Upper lobe of right lung (tissue), 1 donor: Measurements from ENCODE around the gene KIFBP. TPM values are rescaled to one million over a fixed set of nuclear protein-coding genes. Genes with fewer than 3 reads are reported as not detected.

Experiments
- ATAC-seq: fragments of 200-7000 bp; cut with Tn5 transposase; one replicate; pipeline ENCODE4 v1.9.1; 2020; ENCODE audit warnings: mild to moderate bottlenecking, moderate library complexity
- DNase-seq: peaks from one replicate; pipeline ENCODE4 v3.0.0-alpha.2; 2020
- H3K27ac ChIP-seq: fragments of 200-600 bp; one replicate; pipeline ENCODE4 v1.8.0; 2022
- H3K27me3 ChIP-seq: fragments of 200-600 bp; one replicate; pipeline ENCODE4 v1.8.0; 2022; ENCODE audit warnings: mild to moderate bottlenecking
- H3K36me3 ChIP-seq: fragments of 200-600 bp; one replicate; pipeline ENCODE4 v1.8.0; 2022
- H3K4me1 ChIP-seq: fragments of 200-600 bp; one replicate; pipeline ENCODE4 v1.8.0; 2022
- H3K4me3 ChIP-seq: fragments of 200-600 bp; one replicate; pipeline ENCODE4 v1.8.0; 2022; ENCODE audit warnings: mild to moderate bottlenecking
- H3K9me3 ChIP-seq: fragments of 200-600 bp; one replicate; pipeline ENCODE4 v1.8.0; 2022
- CTCF ChIP-seq: fragments of 200-600 bp; IDR thresholded peaks from one replicate; pipeline ENCODE4 v1.8.0; 2022; ENCODE audit warnings: antibody characterized with exemption
- intact Hi-C: fragments of 100-400 bp; cut with DNase I; formaldehyde crosslinking; loops from one replicate; pipeline ENCODE4 v1.11.0; 2022
- total RNA-seq: library from RNA; stranded (reverse); fragmentation: NEBNext Ultra II Directional; extraction: Animal tissue kit (Norgen Biotek cat#: 25700); gene quantifications from one replicate; pipeline ENCODE4 v1.2.1, GENCODE V29; 2021
- donor health status: DM: no; HTN: yes; CAD: no; lungs with severe emphysema.

The KIFBP gene
- total RNA-seq, 1 donor from 2014 or later, result 21.4 TPM

DNA sequence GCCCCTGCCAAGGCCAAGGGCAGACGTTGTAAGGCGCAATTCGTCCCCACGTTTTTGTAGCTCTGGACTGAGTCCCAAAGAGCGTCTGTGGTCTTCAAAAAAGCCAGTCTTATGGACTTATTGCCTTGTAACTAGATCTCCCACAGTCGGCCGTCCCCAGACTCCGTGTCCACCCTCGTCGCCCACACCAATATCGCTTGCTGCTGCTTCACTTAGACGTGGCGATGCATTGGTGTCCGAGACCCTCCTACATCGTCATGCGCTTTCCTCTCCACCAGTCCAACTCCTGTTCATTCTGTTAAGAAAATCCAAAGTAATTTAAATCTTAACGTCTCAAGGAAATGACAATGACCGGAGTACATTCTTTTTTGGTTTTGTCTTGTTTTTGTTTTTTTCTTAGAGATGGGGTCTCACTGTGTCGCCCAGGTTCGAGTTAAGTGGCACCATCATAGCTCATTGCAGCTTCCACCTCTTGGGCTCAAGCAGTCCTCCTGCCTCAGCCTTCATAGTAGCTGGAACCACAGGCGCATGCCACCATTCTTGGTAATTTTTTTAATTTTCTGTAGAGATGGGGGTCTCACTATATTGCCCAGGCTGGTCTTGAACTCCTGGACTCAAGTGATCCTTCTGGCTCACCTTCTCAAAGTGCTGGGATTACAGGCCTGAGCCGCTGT is 851 bp downstream of the KIFBP start:
- Histone ChIP-seq H3K27me3 (no peaks in the 10 kb centered on the region), H3K4me1 (peaks cover 47% of the 10 kb centered on the region), H3K4me3 (peak overlapping the region; percentile 89), H3K9me3 (no peaks in the 10 kb centered on the region), H3K27ac (peak overlapping the region; percentile 83), H3K36me3 (peaks cover 14% of the 10 kb centered on the region)
- no peak for TF ChIP-seq CTCF
- no peak for DNase-seq
- ATAC-seq, result no peak
- intact Hi-C loops, result no loop called here

DNA sequence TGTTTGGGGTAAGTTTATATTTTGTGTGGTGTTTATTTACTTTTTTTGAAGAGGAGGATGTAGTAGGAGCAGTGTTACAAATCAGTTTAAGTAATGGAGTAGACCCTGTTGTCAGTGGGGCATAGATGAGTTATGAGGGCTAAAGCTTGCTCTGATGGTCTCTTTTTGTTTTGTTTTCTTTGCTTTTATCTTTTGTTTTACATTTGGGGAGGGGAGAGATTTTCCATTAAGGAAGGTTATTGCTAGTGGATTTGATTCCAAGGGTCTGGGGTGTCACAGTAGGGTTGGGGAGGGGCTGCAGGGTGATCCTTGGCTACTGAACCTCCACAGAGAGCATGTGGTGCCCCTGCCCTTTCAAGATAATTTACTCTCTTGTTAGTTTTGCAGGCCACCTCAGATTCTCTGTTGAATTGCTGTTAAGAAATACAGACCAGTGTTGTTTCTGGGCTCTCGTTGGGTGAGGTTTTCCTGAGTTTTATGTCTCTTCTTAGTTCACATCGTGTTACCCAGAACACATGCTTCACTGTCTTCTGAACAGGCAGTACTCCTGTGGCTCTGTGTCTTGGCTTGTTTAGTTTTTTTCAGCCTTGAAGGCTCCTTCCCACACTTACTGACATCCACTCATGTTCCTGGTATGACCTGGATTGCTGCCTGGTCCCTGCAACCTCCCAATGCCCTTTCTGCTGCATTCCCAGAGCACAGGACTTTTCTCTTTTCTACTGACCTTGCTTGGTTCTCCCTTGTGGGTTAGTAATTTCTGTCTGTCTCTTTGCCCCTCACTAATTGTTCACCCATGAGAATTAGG is 4.2 kb downstream of the KIFBP start:
- Histone ChIP-seq H3K27me3 (no peaks in the 10 kb centered on the region), H3K36me3 (no peaks in the 10 kb centered on the region), H3K9me3 (no peaks in the 10 kb centered on the region), H3K4me3 (no peak overlapping the region), H3K27ac (peak overlapping the region; percentile 48), H3K4me1 (peaks cover 51% of the 10 kb centered on the region)
- ATAC-seq (peak; percentile 3), DNase-seq (no peak)
- intact Hi-C loops, result no loop called here
- no peak for TF ChIP-seq CTCF

GRCh38 chr10:68997211-68997610 is 8.6 kb downstream of the KIFBP start:
- H3K36me3 ChIP-seq, result peaks cover 16% of the 10 kb centered on the region
- no peaks in the 10 kb centered on the region for H3K9me3 ChIP-seq
- H3K27me3 ChIP-seq, result no peaks in the 10 kb centered on the region
- TF ChIP-seq CTCF, result no peak
- H3K4me3 ChIP-seq, result no peak overlapping the region
- DNase-seq (no peak), ATAC-seq (peak; percentile 72)
- peaks cover 29% of the 10 kb centered on the region for H3K4me1 ChIP-seq
- H3K27ac ChIP-seq, result no peak overlapping the region
- intact Hi-C loops, result no loop called here

GRCh38 chr10:69004821-69005220 is 16.2 kb downstream of the KIFBP start:
- no peaks in the 10 kb centered on the region for H3K4me1 ChIP-seq
- H3K36me3 ChIP-seq, result peaks cover 53% of the 10 kb centered on the region
- H3K9me3 ChIP-seq, result no peaks in the 10 kb centered on the region
- intact Hi-C loops, result loop anchor here (5.0 kb wide), 1 partner anchor 87 kb away; no protein-coding TSS in a partner anchor
- TF ChIP-seq CTCF, result peak; percentile 62
- DNase-seq, result no peak
- ATAC-seq, result peak; percentile 55
- no peak overlapping the region for H3K4me3 ChIP-seq
- no peak overlapping the region for H3K27ac ChIP-seq
- H3K27me3 ChIP-seq, result no peaks in the 10 kb centered on the region

DNA sequence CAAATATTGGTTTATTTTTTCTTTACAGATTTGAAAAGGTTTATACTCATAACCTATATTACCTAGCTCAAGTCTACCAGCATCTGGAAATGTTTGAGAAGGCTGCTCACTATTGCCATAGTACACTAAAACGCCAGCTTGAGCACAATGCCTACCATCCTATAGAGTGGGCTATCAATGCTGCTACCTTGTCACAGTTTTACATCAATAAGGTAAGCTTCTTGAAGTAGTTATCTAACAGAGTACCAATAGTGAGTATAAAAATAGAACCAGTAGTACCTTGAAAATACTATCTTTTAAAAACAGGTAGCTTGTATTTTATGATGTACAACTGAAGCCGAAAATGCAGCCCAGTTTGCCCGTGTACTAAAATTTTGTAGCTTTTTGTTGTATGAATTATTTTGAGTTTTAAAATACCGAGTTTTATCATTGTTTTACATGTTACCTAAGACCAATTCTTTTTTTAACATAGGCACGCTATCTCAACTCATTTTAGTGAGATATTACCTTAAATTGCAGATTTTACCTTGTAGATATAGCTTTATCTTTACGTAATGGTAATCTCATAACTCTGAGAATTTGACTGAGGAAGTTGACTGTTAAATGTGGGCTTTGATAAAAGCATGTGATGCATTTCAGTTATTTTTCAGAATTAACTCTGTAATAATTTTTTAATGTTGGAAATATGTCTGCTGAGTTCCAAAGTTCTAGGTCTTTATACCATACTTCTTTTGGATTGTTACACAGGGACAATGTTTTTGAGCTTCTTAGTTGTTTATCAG is 17.3 kb downstream of the KIFBP start:
- intact Hi-C loops, result loop anchor here (5.0 kb wide), 1 partner anchor 86 kb away; no protein-coding TSS in a partner anchor
- H3K9me3 ChIP-seq, result no peaks in the 10 kb centered on the region
- H3K4me1 ChIP-seq, result no peaks in the 10 kb centered on the region
- H3K27ac ChIP-seq, result no peak overlapping the region
- no peak overlapping the region for H3K4me3 ChIP-seq
- TF ChIP-seq CTCF, result no peak
- no peak for DNase-seq
- H3K27me3 ChIP-seq, result no peaks in the 10 kb centered on the region
- no peak for ATAC-seq
- H3K36me3 ChIP-seq, result peaks cover 51% of the 10 kb centered on the region
